NCI-H524 treated with DMSO at 0.1 percent for 48 hours (cell line): ENCODE results near the gene MEX3C.

Source experiments
- DNase-seq: peaks from one replicate; lab custom pipeline; 2025; lab: John Stamatoyannopoulos, UW

The MEX3C gene

DNA sequence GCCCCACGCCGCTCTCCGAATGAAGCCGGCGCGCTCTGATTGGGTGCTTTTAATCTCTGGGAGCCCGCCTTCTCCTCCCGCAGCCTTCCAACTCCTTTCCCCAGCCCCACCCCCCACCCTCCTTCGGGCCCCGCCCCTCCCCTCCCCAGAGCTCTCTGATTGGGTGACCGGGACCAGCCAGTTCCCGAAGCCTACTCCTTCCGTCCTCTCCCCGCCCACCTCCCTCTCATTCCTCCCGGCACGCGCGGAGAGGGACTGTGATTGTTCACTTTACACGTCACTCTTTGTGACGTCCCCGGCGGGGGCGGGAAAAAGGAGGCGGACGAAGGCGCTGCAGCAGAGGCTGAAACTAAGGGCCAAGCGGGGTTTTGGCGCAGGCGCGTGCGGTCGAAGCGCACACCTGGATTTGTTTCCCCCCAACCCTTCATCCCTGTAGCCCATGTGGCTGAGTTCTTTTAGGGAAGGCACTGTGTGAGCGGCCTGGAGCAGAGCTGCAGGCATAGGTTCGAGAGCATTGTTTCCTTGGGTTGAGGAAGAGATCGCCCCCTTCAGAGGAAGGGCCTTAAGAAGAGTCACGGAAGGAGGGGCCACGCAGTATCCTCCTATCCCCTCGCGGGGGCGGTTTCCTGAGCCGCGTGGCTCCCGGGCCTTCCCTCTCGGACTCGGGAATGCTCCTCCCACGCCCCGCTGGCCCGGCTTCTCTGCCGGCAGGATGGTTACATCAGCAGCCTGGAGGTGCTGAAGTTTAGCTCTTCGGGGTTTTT, at the start of gene MEX3C:
MEX3C (minus strand) TSS at position 21 of the 764 bp plus-strand sequence. CDS start 361 bp downstream, outside the sequence.
- peak; percentile 91 for DNase-seq

DNA sequence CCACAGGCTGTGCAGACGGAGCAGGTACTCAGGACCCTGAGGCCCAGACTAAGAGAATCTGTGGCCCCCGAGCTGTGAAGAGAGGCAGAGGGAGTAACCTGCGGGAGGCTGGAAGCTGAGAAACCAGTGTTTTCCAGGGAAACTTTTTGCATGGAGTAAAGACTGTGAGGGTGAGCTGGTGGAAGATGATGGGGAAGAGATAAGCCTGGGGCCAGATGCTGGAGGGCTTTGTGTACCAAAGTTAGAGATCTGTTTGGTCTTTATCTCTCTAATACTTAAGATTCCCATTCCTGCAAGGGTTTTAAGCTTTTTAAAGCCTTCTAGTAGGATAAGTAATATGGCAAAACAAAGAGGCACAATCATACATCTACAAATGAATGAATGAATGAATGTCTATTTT, 43.7 kb upstream of the MEX3C start:
- DNase-seq, result no peak

DNA sequence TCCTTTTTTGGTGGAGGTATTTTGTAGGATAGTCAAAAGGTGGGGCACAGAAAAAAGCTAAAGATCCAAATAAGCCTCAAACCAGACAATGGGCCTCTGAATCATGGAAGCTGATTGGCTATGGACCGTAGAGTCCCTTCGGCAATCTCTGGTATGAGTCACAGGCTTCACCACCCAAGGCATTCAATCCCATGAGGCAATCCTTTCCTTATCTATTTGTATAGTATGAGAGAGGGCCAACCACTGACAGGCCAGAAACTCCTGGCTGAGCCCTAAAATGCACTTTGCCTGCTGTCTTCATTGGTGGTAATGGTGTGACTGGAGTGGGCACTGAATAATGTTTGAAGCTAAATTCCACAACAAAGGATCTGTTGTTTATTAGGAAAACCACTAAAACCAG, 38.7 kb upstream of the MEX3C start:
- no peak for DNase-seq

DNA sequence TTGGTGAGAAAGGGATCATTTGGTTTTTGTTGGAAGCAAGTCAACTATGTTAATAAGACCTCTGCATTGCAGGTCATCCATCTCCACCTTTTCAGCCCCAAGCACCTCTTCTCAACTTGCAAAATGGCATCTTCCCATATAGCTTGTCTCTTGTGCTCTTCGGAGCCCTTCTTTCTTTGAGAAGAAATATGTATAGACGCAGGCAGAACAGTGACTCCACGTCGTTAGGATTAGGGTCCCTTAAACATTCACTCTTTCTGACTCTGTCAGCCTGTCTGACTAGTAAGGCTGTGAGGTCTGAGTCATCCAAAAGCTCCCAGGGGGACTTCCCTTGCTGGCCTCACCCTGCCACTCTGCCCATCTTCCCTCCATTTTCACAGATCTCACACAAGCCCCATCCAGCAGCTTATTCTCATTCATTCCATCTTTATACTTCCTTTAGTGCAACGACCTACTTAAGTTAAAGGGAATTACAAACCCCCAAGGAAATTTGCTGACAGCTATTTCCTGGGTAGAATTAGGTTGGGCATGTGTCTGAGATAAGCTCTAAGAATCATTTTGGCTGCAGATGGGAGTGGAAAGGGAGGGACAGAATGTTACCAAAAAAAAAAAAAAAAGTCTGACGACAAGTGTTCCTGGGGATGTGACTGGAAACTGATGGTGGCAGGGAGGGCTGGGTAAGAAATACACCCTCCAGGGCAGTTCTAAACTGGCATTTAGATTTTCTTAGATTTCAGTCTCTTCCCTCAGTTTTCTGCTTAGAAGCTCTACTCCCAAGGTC, 37.7 kb upstream of the MEX3C start:
- DNase-seq, result no peak

DNA sequence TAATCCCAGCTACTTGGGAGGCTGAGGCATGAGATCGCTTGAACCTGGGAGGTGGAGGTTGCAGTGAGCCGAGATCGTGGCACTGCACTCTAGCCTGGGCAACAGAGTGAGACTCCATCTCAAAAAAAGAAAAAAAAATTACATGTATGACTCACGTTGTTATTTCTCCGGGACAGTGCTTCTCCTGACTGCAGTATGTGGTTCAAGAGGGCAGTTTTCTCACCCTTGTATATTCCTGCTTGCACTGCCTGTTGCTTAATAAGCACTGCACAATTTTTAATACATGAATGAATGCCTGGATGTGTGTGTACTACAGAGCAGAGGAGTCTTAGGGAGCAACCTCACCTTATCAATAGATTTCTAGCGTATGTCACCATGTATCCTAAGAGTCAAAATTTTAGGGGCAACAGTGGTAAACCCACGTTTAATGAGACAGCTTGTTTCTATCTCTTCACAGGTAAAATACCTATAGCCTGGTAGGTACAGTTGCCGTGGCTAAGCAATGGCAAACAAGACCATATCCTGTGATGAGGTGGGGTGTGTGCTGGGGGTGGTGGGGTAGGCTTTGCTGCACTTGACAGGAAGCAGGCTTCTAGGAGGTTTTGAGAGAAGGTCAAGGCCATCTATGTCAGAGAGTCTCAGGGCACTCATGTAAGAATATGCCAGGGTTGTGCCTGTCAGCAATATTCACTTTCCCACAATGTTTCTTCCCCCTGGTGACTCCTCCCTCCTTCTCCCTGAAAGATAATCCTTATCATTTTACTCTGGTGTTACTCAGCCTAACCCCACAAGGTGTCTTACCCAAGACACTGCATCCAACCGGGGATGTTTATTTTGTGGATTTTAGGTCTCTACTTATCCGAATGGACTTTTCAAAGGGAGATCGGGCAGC, 36.9 kb upstream of the MEX3C start:
- DNase-seq, result no peak

DNA sequence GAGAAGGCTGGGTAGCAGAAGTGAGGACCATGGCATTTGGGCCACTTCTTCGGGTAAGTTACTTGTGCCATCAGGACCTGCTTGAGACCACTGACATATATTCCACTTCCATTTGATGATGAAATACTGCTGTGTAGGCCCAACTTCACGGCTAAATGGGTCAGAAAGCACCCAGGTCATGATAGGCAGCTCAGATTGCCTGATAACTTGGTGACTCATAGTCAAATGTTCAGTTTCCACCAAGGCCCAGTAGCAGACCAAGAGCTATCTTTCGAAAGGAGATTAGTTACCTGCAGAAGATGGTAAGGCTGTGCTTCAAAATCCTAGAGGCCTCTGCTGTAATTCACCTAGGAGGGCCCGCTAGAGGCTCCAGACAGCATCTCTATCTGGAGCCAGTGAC, 31.8 kb upstream of the MEX3C start:
- no peak for DNase-seq

DNA sequence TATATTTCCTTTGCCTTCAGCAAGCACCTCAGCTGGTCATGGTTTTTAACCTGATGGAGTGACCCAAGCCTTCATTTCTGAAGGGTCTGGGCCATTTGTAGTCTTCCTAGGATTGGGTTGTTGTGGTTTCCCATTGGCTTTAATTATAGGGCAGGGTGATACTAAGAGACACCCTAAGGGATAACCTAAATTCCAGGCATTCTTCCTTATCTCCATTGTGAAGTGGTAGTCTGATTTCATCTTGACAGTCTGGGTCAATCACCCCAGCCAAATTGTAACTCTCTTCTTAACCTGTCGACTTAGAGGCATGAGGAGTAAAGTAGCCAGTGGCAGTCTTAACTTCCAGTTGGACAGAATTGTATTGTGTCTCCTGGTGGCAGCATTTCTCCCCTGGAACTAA, 30.2 kb upstream of the MEX3C start:
- no peak for DNase-seq

DNA sequence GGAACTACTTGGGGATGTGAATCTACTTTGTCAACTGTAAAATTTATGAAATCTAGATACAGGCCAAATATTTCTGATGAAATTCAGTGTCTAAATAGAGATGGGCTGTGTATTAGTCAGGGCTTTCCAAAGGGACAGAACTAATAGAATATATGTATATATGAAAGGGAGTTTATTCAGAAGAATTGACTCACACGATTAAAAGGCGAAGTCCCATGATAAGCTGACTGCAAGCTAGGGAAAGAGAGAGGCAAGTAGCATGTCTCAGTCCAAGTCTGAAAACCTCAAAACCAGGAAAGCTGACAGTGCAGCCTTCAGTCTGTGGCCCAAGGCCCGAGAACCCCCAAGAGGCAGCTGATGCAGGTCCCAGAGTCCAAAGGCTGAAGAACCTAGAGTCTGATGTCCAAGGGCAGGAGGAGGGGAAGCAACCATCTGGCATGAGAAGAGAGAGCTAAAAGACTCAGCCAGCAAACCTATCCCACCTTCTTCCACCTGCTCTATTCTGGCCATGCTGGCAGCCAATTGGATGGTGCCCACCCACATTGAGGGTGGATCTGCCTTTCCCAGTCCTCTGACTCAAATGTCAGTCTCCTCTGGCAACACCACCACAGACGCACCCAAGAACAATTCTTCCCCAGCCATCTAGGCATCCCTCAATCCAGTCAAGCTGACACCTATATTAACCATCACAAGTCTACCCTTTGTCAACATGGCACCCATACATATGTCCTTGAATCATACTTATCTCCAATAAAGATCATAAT, 29.3 kb upstream of the MEX3C start:
- no peak for DNase-seq

DNA sequence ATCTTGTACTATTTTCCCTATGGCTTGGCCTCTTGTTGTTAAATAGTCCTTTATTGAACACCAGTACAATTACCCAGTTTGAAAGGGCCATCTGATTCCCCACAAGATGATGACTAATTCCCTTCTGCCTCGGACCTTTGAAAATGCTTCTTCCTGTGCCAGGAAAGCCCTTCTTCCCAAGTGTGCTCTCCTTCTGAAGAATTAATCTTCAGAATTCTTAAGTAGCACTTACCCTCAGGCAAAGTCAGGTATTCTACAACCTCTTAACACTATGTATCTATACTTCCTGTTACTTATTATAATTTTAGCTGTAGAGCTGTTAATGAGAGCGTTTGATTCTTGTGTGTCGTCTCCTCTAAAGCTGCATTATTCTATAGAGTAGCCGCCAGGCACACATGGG, 28.6 kb upstream of the MEX3C start:
- no peak for DNase-seq

DNA sequence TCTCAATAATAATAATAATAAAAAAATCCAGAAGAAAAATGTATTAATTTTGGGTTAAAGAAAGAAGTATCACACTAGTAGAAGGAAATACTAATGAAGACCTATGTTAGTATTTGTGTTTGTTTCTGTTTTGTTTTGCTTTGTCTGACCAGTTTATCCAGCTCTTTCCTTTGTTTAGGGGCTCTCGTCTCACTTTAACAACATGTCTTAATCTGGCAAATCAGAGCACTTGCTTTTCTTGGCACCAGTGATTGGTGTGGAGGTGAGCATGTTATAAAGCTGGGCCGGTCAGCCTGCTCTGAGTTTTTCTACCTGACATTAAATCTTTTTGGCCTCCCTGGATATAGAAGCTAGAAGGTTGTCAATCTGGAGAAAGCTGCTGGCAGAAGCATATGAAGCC, 15.1 kb upstream of the MEX3C start:
- no peak for DNase-seq

DNA sequence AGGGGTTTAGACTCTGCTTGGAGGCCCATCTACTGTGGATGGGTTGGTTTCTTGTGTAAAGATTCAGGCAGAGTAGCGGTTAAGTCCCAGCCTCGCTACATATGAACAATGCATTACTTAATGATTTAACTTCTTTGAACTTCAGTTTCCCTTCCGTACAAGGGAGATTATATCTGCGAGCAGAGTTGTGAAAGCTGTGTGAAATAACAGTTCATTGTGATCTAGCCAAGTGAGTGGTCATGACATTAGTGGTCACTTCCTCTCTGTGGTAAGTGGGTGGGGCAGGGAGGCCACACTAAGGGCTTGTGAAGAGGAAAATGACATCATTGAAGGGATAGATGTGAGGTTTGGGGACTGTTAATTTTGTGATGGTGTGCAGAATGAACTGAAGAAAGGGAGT, 14.1 kb upstream of the MEX3C start:
- no peak for DNase-seq

DNA sequence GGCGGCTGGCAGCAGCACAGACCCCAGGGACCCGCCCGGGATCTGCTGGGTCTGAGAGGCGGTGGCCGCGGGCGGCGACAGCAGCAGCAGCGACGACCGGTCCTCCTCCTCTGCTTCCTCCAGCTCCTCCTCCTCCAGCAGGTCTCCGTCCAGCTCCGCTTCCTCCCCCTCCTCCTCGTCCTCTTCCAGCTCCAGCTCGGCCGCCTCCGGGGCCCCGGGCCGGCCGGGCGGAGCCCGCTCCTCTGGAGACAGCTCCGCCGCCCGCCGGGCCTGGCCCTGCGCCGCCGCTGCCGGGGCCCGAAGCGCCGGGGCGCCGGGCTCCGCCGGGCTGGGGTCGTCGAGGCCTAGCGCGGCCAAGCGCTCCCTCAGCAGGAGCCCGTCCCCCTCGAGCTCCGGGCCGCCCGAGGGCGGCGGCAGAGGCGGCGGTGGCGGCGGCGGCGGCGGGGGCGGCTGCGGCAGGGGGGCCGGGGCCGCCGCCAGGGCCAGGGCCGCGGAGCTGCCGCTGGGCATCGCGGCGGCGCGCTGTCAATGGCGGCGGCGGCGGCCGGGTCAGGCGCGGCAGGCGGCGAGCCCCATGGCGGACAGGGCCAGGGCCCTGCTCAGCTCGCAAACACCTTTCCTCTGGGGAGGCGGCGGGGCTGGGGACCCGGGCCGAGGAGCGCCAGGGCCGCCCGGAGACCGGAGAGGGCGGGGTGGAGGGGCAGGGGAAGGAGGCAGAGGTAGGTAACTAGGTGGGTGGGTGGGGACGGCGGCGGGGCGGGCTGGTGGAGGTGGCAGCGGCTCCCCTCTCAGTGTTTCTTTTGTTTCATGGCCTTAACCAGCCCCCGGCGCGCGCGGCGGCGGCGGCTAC, 445 bp downstream of the MEX3C start:
- no peak for DNase-seq

DNA sequence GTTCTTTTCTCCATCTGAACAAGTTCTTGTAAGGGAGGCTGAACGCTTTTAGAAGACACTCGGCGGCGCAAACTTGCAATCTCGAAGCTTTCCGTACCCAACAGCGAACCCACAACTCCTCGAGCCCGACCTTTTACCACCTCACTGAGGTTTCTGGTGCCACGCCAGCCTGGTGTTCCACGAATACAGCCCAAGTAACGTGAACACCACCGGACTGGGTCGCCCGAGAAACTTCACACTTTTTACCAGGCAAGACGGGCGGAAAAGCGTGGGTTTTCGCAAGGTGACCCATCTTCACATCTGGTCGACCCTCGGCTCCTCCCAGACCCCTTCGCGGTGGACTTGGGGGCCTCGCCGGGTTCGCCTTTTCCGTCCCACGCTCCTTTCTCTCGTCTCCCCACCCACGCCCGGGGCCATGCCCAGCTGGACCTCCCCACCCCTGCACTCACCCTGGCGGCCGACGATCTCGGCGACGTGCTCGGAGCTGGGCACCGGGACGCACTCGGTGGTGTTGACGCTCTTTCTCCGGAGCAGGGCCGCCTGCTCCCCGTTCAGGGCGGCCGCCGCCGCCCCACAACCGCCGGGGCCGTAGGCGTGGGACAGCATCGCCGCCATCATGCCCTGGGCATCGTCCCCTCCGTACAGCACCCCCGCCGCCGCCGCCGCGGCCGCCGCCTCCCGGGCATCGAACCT, 1.2 kb downstream of the MEX3C start:
- DNase-seq, result no peak

DNA sequence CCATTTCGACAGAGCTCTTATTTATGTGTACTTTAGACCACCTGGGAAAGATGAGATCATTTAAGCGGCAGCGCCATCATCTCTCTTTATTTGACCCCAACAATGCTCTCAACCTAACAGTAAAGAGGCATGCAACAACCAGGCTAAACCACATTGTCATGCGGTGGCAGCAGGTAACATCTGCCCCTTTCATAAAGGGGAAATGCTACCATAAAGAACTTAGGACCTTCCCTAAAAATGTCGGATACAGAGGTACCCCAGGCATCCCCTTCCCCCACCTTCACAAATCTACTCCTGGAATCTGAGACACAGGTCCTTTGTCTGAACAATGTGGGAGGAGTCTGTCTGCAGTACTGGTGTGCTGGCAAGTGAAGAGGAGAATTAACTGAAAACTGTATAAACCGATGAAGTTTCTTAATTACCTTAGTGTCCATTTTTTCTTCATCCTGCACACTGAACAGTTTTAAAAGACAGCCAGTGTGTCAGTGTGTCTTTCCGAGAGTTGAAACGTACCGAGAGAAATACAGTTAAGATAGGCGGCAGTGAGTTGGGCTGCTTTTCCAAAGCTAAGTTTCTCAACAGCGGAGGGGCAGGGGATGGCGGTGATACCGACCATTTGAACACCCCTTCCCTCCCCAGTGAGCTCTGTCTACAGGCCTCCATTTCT, 1.9 kb downstream of the MEX3C start:
- peak; percentile 48 for DNase-seq

DNA sequence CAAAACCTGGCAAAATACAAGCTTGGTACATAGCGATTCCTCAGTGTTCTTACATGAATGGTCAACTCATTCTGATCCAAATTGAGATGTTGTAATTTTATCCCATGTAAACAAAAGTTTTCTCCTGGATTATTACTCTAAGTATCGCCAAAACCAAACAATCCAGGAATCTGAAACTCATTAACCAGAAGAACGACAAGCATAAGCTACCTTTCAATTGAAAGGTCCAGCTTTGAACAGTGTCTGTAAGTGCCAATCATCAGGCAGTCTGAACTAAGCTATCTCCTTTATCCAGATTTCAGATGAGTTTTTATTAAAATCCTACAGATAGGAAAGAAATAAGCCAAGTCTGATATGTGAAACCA, 2.4 kb downstream of the MEX3C start:
- no peak for DNase-seq

DNA sequence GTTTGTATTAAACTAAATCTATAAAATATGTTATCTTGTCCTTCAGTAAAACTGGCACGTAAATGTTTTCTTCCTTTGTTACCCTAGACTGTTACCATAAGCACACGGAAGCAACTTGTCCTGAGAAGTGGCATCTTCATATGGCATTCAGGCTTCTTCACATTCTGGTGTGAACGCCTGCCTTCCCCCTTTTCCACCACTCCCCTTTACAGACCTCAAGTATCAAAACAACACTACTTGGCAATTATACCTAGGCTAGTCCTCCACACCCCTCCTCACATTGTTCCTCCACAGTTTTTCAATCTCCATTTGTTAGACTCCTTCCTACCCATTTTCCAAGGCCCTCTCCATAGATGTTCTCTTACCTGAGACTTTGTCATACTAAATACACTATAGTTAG, 2.9 kb downstream of the MEX3C start:
- no peak for DNase-seq

DNA sequence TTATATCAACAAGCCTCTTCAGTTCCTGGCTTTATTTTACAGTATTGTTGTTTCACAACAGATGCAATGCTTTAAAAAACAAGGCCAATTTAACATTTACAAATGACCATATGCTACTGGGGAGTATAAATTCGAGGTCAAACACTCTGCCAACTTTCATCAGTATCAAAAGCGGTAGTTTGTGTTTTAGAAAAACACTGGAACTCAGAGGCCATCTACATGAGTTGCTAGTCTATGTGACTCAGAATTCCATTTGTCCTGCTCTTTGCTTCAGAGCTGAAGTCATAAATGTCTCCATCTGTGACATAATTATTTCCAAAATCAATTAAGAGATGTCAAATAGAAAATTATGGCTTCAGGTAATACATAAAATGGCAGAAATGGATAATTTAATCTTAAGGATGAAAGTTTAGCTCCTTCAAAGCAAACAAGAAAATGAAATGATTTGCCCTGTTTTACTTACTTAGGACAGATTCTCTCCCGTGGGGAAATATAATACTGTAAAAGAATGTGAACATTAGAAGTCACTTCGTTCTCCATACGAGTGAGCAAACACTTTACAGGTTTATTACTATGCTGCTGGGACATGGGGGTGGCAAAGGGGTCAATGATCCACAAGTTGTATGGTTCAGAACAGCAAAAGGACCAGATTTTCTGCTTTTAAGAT, 3.7 kb downstream of the MEX3C start:
- DNase-seq, result no peak

DNA sequence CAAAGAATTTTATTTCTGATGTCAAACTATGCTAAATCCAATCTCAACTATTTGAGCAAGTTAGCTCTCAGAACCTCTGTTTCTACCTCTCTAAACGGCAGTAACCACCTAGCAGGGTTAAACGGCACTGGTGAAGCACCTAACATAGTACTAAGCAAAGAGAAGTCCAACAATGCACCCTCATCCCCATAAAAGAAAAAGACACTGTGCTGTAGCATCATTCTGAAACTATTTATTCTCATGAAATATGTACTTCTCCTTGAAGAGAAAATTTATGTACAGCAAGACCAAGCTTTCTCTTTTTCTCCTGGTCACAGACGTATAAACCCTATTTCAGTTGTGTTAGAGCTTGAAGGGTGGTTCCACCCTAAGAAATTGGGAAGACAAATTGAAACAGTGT, 4.8 kb downstream of the MEX3C start:
- DNase-seq, result no peak

DNA sequence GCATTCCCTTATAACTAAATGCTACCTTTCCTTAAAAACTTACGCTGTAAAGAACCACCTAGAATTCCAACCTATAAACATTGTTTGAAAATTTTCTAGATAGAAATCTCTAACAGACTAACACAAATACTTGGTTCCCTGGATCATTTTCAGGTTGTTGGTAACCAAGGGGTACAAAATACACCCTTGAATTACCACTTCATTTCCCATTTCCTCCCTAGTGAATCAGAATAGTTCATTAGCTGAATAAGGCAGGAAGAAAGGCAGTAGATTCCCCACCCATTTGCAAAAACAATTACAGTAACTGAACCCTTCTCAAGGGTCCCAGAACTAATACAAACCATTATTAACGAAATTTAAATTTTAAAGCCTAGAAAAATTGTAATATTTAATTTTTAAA, 5.5 kb downstream of the MEX3C start:
- no peak for DNase-seq
